ENCODE measurements around the gene TBX4. TPM values are rescaled to one million over a fixed set of nuclear protein-coding genes. Genes with fewer than 3 reads are reported as not detected.

The TBX4 gene
- polyA plus RNA-seq, 1 donor (not counting 4 experiments of a cell fraction or from before 2014, with no cell fraction given), result 0.04 TPM

- Histone ChIP-seq H3K4me2 (ENCODE audit: control insufficient read depth, extremely low read depth, insufficient read depth, low read depth, low read length) (no peak overlapping the region), H2AFZ (ENCODE audit: control insufficient read depth, low read length) (no peak overlapping the region), H3K36me3 (ENCODE audit: control insufficient read depth in 2 of 2, extremely low read depth in 1 of 2, insufficient read depth in 2 of 2, low read length in 2 of 2) (no peaks in the 10 kb centered on the region), H4K20me1 (ENCODE audit: control insufficient read depth, extremely low read depth, insufficient read depth, low read length) (no peaks in the 10 kb centered on the region), H3K9ac (ENCODE audit: control insufficient read depth, extremely low read depth, insufficient read depth, low read length) (no peak overlapping the region), H3K27me3 (ENCODE audit: control insufficient read depth, extremely low read depth, insufficient read depth, low read length) (peaks cover 20% of the 10 kb centered on the region), H3K27ac (ENCODE audit: control insufficient read depth, insufficient read depth, low read length) (no peak overlapping the region), H3K4me1 (ENCODE audit: control insufficient read depth, extremely low read depth, insufficient read depth, low read length) (no peaks in the 10 kb centered on the region), H3K9me1 (ENCODE audit: control insufficient read depth, extremely low read depth, insufficient read depth, low read length) (no peaks in the 10 kb centered on the region), H3K9me3 (ENCODE audit: control insufficient read depth, low read depth, low read length) (no peaks in the 10 kb centered on the region), H3K4me3 (ENCODE audit: control insufficient read depth in 2 of 3, extremely low read depth in 1 of 3, insufficient read depth in 2 of 3, low read depth in 1 of 3, low read length in 3 of 3) (no peak overlapping the region), H3K79me2 (ENCODE audit: control insufficient read depth, insufficient read depth, low read length) (no peaks in the 10 kb centered on the region)
- TF ChIP-seq EZH2 (IDR thresholded peaks at IDR 0.05; ENCODE audit: low read length), result no peak
- dilution Hi-C loops (cut with MboI; ENCODE audit: extremely low pct_ligation_motif_present, low sequenced_read_pairs), result no loop called here
- no peak for FAIRE-seq
- no peak for DNase-seq (ENCODE audit: low read depth, low spot score)
Observed at GRCh38 chr17:61465550-61466237, 13.5 kb downstream of the TBX4 start.

DNA sequence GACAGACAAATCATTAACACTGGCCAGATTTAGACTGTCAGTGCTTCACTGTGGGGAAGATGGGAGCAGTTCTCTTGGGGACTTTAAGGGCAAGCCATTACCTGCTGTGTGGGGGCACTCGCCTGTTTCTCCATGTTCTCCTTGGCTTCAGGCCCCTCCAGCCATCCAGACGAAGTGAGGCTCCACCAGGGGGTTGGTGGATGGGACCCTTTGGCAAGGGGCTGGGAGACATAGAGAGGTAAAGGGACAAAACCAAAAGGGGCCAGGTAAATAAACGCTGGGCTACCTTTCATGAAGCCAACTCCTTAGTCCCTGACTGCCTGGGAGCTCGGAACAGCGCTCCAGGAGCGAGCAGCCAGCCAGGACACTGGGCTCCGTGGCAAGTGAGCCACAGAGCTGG, 14.0 kb downstream of the TBX4 start:
- no peak for TF ChIP-seq EZH2 (IDR thresholded peaks at IDR 0.05; ENCODE audit: low read length)
- TF ChIP-seq, protein P1, sequence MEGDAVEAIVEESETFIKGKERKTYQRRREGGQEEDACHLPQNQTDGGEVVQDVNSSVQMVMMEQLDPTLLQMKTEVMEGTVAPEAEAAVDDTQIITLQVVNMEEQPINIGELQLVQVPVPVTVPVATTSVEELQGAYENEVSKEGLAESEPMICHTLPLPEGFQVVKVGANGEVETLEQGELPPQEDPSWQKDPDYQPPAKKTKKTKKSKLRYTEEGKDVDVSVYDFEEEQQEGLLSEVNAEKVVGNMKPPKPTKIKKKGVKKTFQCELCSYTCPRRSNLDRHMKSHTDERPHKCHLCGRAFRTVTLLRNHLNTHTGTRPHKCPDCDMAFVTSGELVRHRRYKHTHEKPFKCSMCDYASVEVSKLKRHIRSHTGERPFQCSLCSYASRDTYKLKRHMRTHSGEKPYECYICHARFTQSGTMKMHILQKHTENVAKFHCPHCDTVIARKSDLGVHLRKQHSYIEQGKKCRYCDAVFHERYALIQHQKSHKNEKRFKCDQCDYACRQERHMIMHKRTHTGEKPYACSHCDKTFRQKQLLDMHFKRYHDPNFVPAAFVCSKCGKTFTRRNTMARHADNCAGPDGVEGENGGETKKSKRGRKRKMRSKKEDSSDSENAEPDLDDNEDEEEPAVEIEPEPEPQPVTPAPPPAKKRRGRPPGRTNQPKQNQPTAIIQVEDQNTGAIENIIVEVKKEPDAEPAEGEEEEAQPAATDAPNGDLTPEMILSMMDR (optimal IDR thresholded peaks at IDR 0.05 in 1 of 3, IDR thresholded peaks at IDR 0.05 in 1 of 3, conservative IDR thresholded peaks at IDR 0.05 in 1 of 3; ENCODE audit: extremely low read depth in 1 of 3, insufficient read depth in 2 of 3, low read length in 3 of 3), result no peak
- dilution Hi-C loops (cut with MboI; ENCODE audit: extremely low pct_ligation_motif_present, low sequenced_read_pairs), result no loop called here
- Histone ChIP-seq H3K36me3 (ENCODE audit: control insufficient read depth in 2 of 2, extremely low read depth in 1 of 2, insufficient read depth in 2 of 2, low read length in 2 of 2) (no peaks in the 10 kb centered on the region), H3K9ac (ENCODE audit: control insufficient read depth, extremely low read depth, insufficient read depth, low read length) (no peak overlapping the region), H3K4me2 (ENCODE audit: control insufficient read depth, extremely low read depth, insufficient read depth, low read depth, low read length) (no peak overlapping the region), H4K20me1 (ENCODE audit: control insufficient read depth, extremely low read depth, insufficient read depth, low read length) (no peaks in the 10 kb centered on the region), H3K27me3 (ENCODE audit: control insufficient read depth, extremely low read depth, insufficient read depth, low read length) (peaks cover 17% of the 10 kb centered on the region), H3K79me2 (ENCODE audit: control insufficient read depth, insufficient read depth, low read length) (no peaks in the 10 kb centered on the region), H3K4me3 (ENCODE audit: control insufficient read depth in 2 of 3, extremely low read depth in 1 of 3, insufficient read depth in 2 of 3, low read depth in 1 of 3, low read length in 3 of 3) (no peak overlapping the region), H3K4me1 (ENCODE audit: control insufficient read depth, extremely low read depth, insufficient read depth, low read length) (no peaks in the 10 kb centered on the region), H3K9me1 (ENCODE audit: control insufficient read depth, extremely low read depth, insufficient read depth, low read length) (no peaks in the 10 kb centered on the region), H2AFZ (ENCODE audit: control insufficient read depth, low read length) (no peak overlapping the region), H3K9me3 (ENCODE audit: control insufficient read depth, low read depth, low read length) (no peaks in the 10 kb centered on the region), H3K27ac (ENCODE audit: control insufficient read depth, insufficient read depth, low read length) (no peak overlapping the region)
- FAIRE-seq, result no peak
- DNase-seq (ENCODE audit: low read depth, low spot score), result no peak
